Kidney (tissue), 14 donors: ENCODE measurements around the gene C1QB. TPM values are rescaled to one million over a fixed set of nuclear protein-coding genes. Genes with fewer than 3 reads are reported as not detected.

Experiments used
- DNase-seq, 5 donors: peaks; one replicate each; pipeline ENCODE4 v3.0.0-alpha.2; 2013 to 2020
- FAIRE-seq: peaks from 2 replicates; lab custom pipeline; 2012; peaks lifted over from hg19 to GRCh38; lab: Jason Lieb, UNC
- H3K27ac ChIP-seq, 2 donors: one replicate each; pipeline ENCODE4 v1.7.0; 2013; ENCODE audit warnings: low read depth in 2 of 2, low read length in 2 of 2, inconsistent platforms in 1 of 2
- H3K27me3 ChIP-seq: one replicate; pipeline ENCODE4 v1.7.1; 2013; ENCODE audit warnings: low read length, inconsistent platforms; ENCODE audit not compliant: control insufficient read depth, insufficient read depth
- H3K36me3 ChIP-seq, 3 donors: one replicate each; pipeline versions ENCODE4 v1.7.0 to v1.7.1; 2013; ENCODE audit warnings: low read length in 3 of 3, control low read depth in 1 of 3, inconsistent platforms in 1 of 3; ENCODE audit not compliant: insufficient read depth in 3 of 3, control insufficient read depth in 2 of 3
- H3K4me1 ChIP-seq, 3 donors: one replicate each; pipeline versions ENCODE4 v1.7.0 to v1.7.1; 2013; ENCODE audit warnings: low read length in 3 of 3, inconsistent platforms in 1 of 3, low read depth in 1 of 3; ENCODE audit not compliant: control insufficient read depth in 2 of 3, insufficient read depth in 2 of 3
- H3K4me3 ChIP-seq, 3 donors: one replicate each; pipeline versions ENCODE4 v1.7.0 to v1.8.1; 2013; ENCODE audit warnings: low read length in 3 of 3, control low read depth in 1 of 3, inconsistent platforms in 1 of 3
- H3K9ac ChIP-seq, 3 donors: one replicate each; pipeline versions ENCODE4 v1.7.0 to v1.7.1; 2013; ENCODE audit warnings: low read length in 3 of 3, control low read depth in 1 of 3, inconsistent platforms in 1 of 3
- H3K9me3 ChIP-seq, 3 donors: one replicate each; pipeline versions ENCODE4 v1.7.0 to v1.7.1; 2013; ENCODE audit warnings: low read length in 3 of 3, control low read depth in 1 of 3, inconsistent platforms in 1 of 3; ENCODE audit not compliant: control insufficient read depth in 2 of 3, insufficient read depth in 1 of 3
- intact Hi-C: fragments of 100-400 bp; cut with DNase I; formaldehyde crosslinking; loops from one replicate; pipeline ENCODE4 v1.11.1; 2022
- polyA plus RNA-seq: library from polyadenylated mRNA; stranded (reverse); fragments of 350-450 nt; fragmentation: Illumina TruSeq; extraction: RNeasy Lipid Tissue Mini Kit (QIAGEN cat#74804); gene quantifications from one replicate; pipeline ENCODE4 v1.2.3, GENCODE V29; 2014; ENCODE audit warnings: low read depth, low replicate concordance; ENCODE audit not compliant: insufficient read depth
- total RNA-seq: library from RNA; stranded (reverse); fragmentation: NEBNext Ultra II Directional; extraction: Animal tissue kit (Norgen Biotek cat#: 25700); gene quantifications from one replicate; pipeline ENCODE4 v1.2.1, GENCODE V29; 2021
- TF ChIP-seq, protein P1 (sequence below): IDR thresholded peaks from 3 replicates; pipeline ENCODE4 v1.5.1; 2012; ENCODE audit warnings: mild to moderate bottlenecking, moderate library complexity, borderline replicate concordance; ENCODE audit not compliant: insufficient read depth; ENCODE audit errors: extremely low read depth
- donor health status: control.
- donor health status: control.
- donor health status: control.
- donor health status: control.
- donor health status: control.
- donor health status: DM: yes; HTN: yes; CAD: no.
- donor health status: Normal renal cell carcinoma (clear cell type).

Gene C1QB
- total and polyA plus RNA-seq, 2 donors from 2014 or later = 95.1 to 296 TPM

DNA sequence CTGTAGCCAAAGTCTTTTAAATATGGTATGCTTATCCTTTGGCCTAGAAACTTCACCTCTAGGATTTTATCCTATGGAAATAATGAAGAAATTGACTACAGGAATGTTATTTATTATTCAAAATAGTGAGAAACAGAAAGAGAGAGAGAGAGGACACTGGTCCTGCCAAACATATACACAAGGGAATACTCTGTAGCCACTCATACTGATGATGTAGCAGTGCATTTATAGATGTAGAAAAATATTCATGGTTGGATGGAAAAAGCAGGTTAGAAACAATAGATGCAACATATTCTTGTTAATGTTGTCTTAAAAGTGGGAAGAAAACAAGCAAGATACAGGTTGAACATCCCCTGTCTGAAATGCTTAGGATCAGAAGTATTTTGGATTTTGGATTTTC lies 35.4 kb downstream of the C1QB start:
- H3K9me3 ChIP-seq = no peaks in the 10 kb centered on the region
- H3K27ac ChIP-seq = no peak overlapping the region
- DNase-seq = no peak
- H3K27me3 ChIP-seq = no peaks in the 10 kb centered on the region
- H3K4me3 ChIP-seq = no peak overlapping the region
- TF ChIP-seq, protein P1, sequence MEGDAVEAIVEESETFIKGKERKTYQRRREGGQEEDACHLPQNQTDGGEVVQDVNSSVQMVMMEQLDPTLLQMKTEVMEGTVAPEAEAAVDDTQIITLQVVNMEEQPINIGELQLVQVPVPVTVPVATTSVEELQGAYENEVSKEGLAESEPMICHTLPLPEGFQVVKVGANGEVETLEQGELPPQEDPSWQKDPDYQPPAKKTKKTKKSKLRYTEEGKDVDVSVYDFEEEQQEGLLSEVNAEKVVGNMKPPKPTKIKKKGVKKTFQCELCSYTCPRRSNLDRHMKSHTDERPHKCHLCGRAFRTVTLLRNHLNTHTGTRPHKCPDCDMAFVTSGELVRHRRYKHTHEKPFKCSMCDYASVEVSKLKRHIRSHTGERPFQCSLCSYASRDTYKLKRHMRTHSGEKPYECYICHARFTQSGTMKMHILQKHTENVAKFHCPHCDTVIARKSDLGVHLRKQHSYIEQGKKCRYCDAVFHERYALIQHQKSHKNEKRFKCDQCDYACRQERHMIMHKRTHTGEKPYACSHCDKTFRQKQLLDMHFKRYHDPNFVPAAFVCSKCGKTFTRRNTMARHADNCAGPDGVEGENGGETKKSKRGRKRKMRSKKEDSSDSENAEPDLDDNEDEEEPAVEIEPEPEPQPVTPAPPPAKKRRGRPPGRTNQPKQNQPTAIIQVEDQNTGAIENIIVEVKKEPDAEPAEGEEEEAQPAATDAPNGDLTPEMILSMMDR = no peak
- FAIRE-seq = no peak
- intact Hi-C loops = no loop called here
- no peaks in the 10 kb centered on the region for H3K4me1 ChIP-seq
- H3K9ac ChIP-seq = no peak overlapping the region
- no peaks in the 10 kb centered on the region for H3K36me3 ChIP-seq

DNA sequence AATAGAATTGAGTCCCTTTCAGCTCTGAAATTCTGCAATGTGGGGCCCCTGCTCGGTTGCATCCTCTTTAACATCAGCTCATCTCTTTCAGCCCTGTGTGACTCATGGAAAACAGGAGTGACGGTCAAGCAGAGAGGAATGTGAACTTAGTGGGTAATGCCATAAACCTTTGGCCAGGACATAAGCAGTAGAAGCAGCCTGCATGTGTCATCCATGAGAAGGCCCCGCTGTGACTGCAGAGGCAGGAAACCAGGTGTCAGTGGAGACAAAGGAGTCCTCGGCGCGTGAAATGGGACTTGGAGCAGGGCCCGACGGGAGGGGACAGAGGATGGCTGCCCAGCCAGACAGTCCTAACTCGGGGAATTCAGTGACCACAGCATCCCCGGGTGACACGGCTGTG lies 36.5 kb downstream of the C1QB start:
- Histone ChIP-seq H3K9me3 (no peaks in the 10 kb centered on the region), H3K4me1 (no peaks in the 10 kb centered on the region), H3K27me3 (no peaks in the 10 kb centered on the region), H3K4me3 (no peak overlapping the region), H3K27ac (no peak overlapping the region), H3K36me3 (no peaks in the 10 kb centered on the region), H3K9ac (no peak overlapping the region)
- TF ChIP-seq, protein P1 = no peak
- intact Hi-C loops = no loop called here
- FAIRE-seq (no peak), DNase-seq (peak in 4 of 5 donors; percentile 79 to 90 (median 85))

GRCh38 chr1:22691031-22691753 lies 38.2 kb downstream of the C1QB start:
- intact Hi-C loops = no loop called here

More at GRCh38 chr1:22691031-22691753, 38.2 kb downstream of the C1QB start:
- no peaks in the 10 kb centered on the region for H3K27me3 ChIP-seq
- no peak overlapping the region for H3K4me3 ChIP-seq
- no peak overlapping the region for H3K9ac ChIP-seq
- TF ChIP-seq, protein P1 = no peak
- no peaks in the 10 kb centered on the region for H3K4me1 ChIP-seq
- H3K9me3 ChIP-seq = no peaks in the 10 kb centered on the region
- no peak overlapping the region for H3K27ac ChIP-seq
- no peak for FAIRE-seq
- H3K36me3 ChIP-seq = no peaks in the 10 kb centered on the region
- no peak for DNase-seq
